ENCODE data around the gene SCAMP4.

DNA sequence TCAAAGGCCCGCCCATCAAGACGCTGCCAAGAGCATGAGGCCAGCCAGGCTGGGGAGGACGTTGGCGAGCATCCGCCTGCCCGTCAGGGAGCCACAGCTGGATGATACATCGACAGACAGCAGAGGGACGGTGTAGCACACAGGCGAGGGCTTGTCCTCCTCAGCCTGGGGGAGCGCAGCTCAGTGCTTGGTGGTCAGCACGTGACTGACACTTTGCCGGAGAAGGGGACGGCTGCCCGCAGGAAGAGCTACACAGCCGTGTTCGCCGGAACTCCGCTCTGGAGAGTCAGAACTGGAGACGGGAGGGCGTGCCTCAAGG is 69.9 kb downstream of the SCAMP4 start:
- TF ChIP-seq, protein P1, sequence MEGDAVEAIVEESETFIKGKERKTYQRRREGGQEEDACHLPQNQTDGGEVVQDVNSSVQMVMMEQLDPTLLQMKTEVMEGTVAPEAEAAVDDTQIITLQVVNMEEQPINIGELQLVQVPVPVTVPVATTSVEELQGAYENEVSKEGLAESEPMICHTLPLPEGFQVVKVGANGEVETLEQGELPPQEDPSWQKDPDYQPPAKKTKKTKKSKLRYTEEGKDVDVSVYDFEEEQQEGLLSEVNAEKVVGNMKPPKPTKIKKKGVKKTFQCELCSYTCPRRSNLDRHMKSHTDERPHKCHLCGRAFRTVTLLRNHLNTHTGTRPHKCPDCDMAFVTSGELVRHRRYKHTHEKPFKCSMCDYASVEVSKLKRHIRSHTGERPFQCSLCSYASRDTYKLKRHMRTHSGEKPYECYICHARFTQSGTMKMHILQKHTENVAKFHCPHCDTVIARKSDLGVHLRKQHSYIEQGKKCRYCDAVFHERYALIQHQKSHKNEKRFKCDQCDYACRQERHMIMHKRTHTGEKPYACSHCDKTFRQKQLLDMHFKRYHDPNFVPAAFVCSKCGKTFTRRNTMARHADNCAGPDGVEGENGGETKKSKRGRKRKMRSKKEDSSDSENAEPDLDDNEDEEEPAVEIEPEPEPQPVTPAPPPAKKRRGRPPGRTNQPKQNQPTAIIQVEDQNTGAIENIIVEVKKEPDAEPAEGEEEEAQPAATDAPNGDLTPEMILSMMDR (conservative IDR thresholded peaks at IDR 0.05): no peak
- TF ChIP-seq EZH2 (IDR thresholded peaks at IDR 0.05; ENCODE audit: low read depth): no peak
